Adrenal gland (tissue), 12 donors: ENCODE measurements around the gene CYP8B1. TPM values are rescaled to one million over a fixed set of nuclear protein-coding genes. Genes with fewer than 3 reads are reported as not detected.

Source experiments
- DNase-seq, 7 donors: peaks; one replicate each; pipeline ENCODE4 v3.0.0-alpha.2; 2019 to 2020
- H3K27ac ChIP-seq, 5 donors: fragments of 200-600 bp; sonication (generic) in 4 of 5; 1 replicate in 3 of 5; 2 replicates in 2 of 5; pipeline versions ENCODE4 v1.5.1 to v1.8.0; 2016 to 2020; ENCODE audit warnings: mild to moderate bottlenecking in 1 of 5
- H3K27me3 ChIP-seq: fragments of 200-600 bp; 2 replicates; pipeline ENCODE4 v1.8.0; 2021
- H3K36me3 ChIP-seq, 2 donors: fragments of 200-600 bp; replicated peaks in 1 of 2; 1 replicate in 1 of 2; 2 replicates in 1 of 2; pipeline versions ENCODE4 v1.5.1 to v1.8.0; 2018 to 2022
- H3K4me1 ChIP-seq, 2 donors: fragments of 200-600 bp; replicated peaks in 1 of 2; 1 replicate in 1 of 2; 2 replicates in 1 of 2; pipeline versions ENCODE4 v1.5.1 to v1.8.0; 2018 to 2021
- H3K4me3 ChIP-seq, 4 donors: fragments of 200-600 bp; sonication (generic) in 3 of 4; one replicate each; pipeline ENCODE4 v1.5.1; 2016 to 2018
- H3K9me3 ChIP-seq, 3 donors: fragments of 200-600 bp; sonication (generic) in 1 of 3; replicated peaks in 1 of 3; 1 replicate in 2 of 3; 2 replicates in 1 of 3; pipeline versions ENCODE4 v1.5.1 to v1.8.0; 2016 to 2021
- CTCF ChIP-seq, 6 experiments: fragments of 450-650 bp in 4 of 6; fragments of 200-600 bp in 2 of 6; sonication (generic) in 1 of 6; IDR thresholded peaks; 1 replicate in 5 of 6; 2 replicates in 1 of 6; pipeline versions ENCODE4 v1.5.1 to v1.8.0; 2016 to 2021; ENCODE audit warnings: antibody characterized with exemption in 6 of 6, mild to moderate bottlenecking in 2 of 6, moderate library complexity in 1 of 6
- POLR2A ChIP-seq, 2 donors: fragments of 450-650 bp; IDR thresholded peaks; one replicate each; pipeline ENCODE4 v1.6.1; 2017; ENCODE audit warnings: antibody characterized with exemption in 2 of 2, mild to moderate bottlenecking in 2 of 2, moderate library complexity in 1 of 2
- WGBS, 4 donors: extraction: QIAGEN DNeasy Blood & Tissue Kit in 2 of 4; methylation state at CpG; one replicate each; pipeline versions ENCODE4 v1.1.5 to v1.1.7; 2013 to 2017; 5-methylcytosine and 5-hydroxymethylcytosine counted together
- intact Hi-C, 2 donors: fragments of 100-400 bp; cut with DNase I; formaldehyde crosslinking; loops; one replicate each; pipeline versions ENCODE4 v1.14.1 to v1.15.0; 2022 to 2023
- polyA plus RNA-seq, 3 donors: library from polyadenylated mRNA; stranded (reverse); fragments of 200-250 nt in 2 of 3; fragments of 350-450 nt in 1 of 3; fragmentation: Illumina TruSeq in 1 of 3; extraction: RNeasy Lipid Tissue Mini Kit (QIAGEN cat#74804) in 1 of 3; gene quantifications; one replicate each; pipeline ENCODE4 v1.2.3, GENCODE V29; 2013 to 2014
- total RNA-seq, 9 donors: library from RNA; depleted of rRNA in 4 of 9; stranded (reverse); fragments of >200 nt in 4 of 9; fragments of 120-200 nt in 1 of 9; fragmentation: NEBNext Ultra II Directional in 1 of 9; extraction: Animal tissue kit (Norgen Biotek cat#: 25700) in 1 of 9; gene quantifications; one replicate each; pipeline versions ENCODE4 v1.1.0 to v1.2.4, GENCODE V29; 2013 to 2023
- donor health status: healthy with polysubstance abuse.
- donor health status: Bipolar disorder and iron deficiency.
- donor health status: DM: yes; HTN: yes; CAD: no.
- donor health status: DM: no; HTN: no; CAD: no.
- donor health status: DM: no; HTN: no; CAD: no.
- donor health status: DM: yes; HTN: yes; CAD: no.

CYP8B1 gene
- total and polyA plus RNA-seq, 12 donors, result 0.04 to 0.08 (median 0.07) TPM; not detected in 9

- intact Hi-C loops, result loop anchor here in 1 of 2 donors (10.0 kb wide), 1 partner anchor 45 kb away; no protein-coding TSS in a partner anchor
- no peaks in the 10 kb centered on the region for H3K9me3 ChIP-seq
- DNase-seq, result no peak
These were observed 45.8 kb downstream of the CYP8B1 start for GRCh38 chr3:42829628-42830436.

DNA sequence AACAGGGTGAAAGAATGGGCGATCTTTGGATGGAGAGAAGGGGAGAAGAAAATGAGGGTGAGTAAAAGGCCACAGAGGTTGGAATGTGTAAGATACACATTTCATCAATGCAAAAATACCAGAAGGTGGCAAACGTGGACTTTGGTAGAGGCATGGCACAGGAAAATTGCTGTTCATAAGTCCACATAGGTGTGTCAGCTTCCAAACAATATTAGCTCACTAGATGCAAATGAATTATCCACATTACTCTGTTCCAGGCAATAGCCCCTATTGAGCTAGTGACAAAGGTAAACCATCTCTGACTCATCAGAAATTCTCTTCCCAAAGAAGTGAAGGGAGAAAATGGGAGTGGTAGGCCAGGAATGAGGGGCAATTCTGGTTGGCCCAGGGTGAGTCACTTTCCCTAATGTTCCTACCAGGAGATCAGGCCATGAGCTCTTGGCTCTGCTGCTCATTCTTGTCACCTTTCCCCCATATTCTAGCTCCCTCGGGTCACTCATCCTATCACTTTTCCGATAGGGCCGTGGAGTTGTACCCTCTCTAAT is 46.5 kb downstream of the CYP8B1 start:
- Histone ChIP-seq H3K27ac (no peak overlapping the region), H3K36me3 (no peaks in the 10 kb centered on the region), H3K27me3 (no peaks in the 10 kb centered on the region), H3K4me3 (no peak overlapping the region), H3K4me1 (no peaks in the 10 kb centered on the region), H3K9me3 (no peaks in the 10 kb centered on the region)
- DNase-seq, result no peak
- TF ChIP-seq CTCF (IDR thresholded peaks at IDR 0.05) (no peak), POLR2A (IDR thresholded peaks at IDR 0.05) (no peak)
- intact Hi-C loops, result no loop called here
- 79 to 89% (median 81%) methylated on average over 5 of the region's 5 CpGs for whole genome bisulfite sequencing, 4 donors

More at GRCh38 chr3:42829628-42830436, 45.8 kb downstream of the CYP8B1 start:
- TF ChIP-seq POLR2A (IDR thresholded peaks at IDR 0.05) (no peak), CTCF (IDR thresholded peaks at IDR 0.05) (no peak)
- no peaks in the 10 kb centered on the region for H3K27me3 ChIP-seq
- no peak overlapping the region for H3K4me3 ChIP-seq
- H3K27ac ChIP-seq, result no peak overlapping the region
- 72 to 75% (median 74%) methylated on average over 5 of the region's 5 CpGs for WGBS, 4 donors
- no peaks in the 10 kb centered on the region for H3K36me3 ChIP-seq
- H3K4me1 ChIP-seq, result no peaks in the 10 kb centered on the region

DNA sequence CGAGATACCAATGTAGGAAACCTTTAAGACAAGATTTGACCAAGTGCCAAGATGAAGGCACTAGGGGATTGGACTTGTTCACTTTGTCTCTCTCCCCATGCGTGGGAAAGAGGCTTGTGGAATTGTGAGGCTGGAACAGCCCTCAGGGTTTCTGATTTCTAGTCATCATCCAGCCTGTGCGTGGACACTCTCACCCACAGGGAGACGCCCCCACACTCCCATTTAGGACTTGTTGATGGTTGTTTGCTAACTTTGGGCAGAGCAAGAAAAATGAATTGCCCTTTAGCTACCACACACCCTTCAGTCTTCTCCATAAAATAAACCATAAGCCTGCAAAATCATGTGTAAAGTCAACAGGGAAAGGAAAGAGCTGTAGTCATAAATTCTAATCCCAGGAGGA is 48.0 kb downstream of the CYP8B1 start:
- WGBS, 4 donors, result 73 to 86% (median 82%) methylated on average over 4 of the region's 4 CpGs
- TF ChIP-seq CTCF (IDR thresholded peaks at IDR 0.05), result no peak
- no peak for TF ChIP-seq POLR2A (IDR thresholded peaks at IDR 0.05)
- Histone ChIP-seq H3K4me1 (no peaks in the 10 kb centered on the region), H3K36me3 (no peaks in the 10 kb centered on the region), H3K27me3 (no peaks in the 10 kb centered on the region), H3K9me3 (no peaks in the 10 kb centered on the region), H3K4me3 (no peak overlapping the region), H3K27ac (no peak overlapping the region)
- intact Hi-C loops, result no loop called here
- no peak for DNase-seq

DNA sequence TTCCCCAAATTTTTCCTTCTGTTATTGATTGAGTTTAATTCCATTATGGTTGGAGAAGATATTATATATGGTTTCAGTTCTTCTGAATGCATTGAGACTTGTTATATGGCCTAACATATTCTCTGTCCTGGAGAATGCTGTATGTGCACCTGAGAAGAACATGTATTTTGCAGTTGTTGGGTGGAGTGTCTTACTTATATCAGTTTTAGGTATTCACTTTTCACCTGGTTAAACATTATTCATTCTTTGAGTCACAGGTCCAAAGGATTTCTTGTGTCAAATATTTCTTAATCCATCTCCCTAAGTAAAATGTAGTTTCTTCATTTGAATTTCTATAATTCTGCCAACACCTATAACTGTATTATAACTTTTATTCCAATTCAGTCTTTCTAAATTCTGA is 48.7 kb downstream of the CYP8B1 start:
- Histone ChIP-seq H3K4me3 (no peak overlapping the region), H3K27ac (no peak overlapping the region), H3K4me1 (no peaks in the 10 kb centered on the region), H3K36me3 (no peaks in the 10 kb centered on the region), H3K27me3 (no peaks in the 10 kb centered on the region), H3K9me3 (no peaks in the 10 kb centered on the region)
- intact Hi-C loops, result no loop called here
- DNase-seq, result no peak
- no peak for TF ChIP-seq POLR2A (IDR thresholded peaks at IDR 0.05)
- no peak for TF ChIP-seq CTCF (IDR thresholded peaks at IDR 0.05)
